Stimulated activated CD4-positive, alpha-beta T cell treated with anti-CD3 and anti-CD28 coated beads, Interleukin-4, amount 100 ng/mL, for 24 hours (primary cell): Measurements from ENCODE around the gene C14orf119.
"Not testable (repeated sequence)": the region's sequence is repeated elsewhere in the genome, so short reads cannot be mapped to it uniquely, and the experiment has no call there.

Experiments used
- DNase-seq: peaks from one replicate; pipeline ENCODE4 v3.0.0-alpha.2; 2020

The C14orf119 gene

DNA sequence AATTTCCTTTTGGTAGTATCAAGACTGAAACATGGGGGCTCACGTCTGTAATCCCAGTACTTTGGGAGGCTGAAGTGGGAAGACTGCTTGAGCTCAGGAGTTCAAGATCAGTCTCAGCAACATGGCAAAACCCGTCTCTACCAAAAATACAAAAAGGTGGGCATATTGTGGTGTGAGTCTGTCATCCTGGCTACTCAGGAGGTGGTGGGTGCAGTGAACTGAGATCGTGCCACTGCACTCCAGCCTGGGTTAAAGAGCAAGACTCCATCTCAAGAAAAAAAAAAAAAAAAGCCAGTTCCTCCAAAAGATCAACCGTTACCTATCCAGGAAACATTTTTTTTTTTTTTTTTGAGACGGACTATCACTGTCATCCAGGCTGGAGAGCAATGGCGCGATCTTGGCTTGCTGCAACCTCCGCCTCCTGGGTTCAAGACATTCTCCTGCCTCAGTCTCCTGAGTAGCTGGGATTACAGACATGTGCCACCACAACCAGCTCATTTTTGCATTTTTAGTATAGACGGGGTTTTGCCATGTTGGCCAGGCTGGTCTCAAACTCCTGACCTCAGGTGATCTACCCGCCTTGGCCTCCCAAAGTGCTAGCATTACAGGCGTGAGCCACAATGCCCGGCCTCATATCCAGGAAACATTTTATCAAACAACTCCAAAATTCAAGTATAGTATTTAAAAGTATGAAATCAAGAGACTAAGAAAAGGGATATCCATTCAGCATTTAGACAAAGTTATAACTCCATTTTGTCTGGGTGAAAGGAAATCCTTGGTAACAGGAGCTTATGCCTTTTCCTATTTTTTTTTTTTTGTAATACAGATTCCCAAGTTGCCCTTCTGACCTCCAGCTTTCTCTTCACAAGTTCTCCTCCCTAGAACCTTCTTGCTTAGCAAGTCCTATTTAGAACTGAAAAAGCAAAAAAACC lies 3.7 kb upstream of the C14orf119 start:
- no peak for DNase-seq

DNA sequence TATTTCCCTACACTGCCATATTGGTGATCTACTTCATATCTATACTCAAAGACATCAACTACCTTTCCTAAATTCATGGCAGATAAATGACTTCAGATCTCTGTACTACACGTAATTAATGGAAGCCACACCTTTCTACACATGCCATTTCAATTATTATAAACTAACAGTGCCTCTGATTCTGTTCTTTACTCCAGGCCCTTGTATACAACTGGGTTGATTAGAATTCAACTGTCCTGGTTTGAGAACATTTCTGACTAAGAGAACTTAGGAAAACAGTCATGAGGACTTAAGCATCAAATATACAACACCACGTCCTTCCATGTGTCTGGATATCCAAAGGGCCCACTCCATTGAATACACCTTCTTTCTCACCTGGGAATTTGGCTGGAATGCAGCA lies 2.2 kb upstream of the C14orf119 start:
- DNase-seq, result no peak

DNA sequence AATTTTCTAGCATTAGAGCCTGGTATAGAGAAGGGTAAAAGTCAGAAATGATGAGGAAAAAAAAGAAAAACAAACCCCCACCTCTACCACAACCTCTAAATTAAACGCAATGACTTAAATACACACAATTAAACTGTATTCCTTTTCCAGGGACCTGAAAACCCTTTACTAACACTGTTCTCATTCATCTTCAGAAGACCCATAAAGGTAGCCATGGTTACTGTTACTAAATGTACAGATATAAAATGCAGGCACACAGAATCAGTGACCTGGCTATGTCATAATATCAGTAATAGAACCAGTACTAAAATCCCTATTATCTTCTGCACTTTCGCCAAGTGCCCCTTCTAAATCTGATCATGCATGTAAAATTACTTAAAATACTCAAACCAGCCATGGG lies 1.8 kb upstream of the C14orf119 start:
- no peak for DNase-seq

GRCh38 chr14:23093991-23094665 lies 1.2 kb upstream of the C14orf119 start:
- no peak for DNase-seq

DNA sequence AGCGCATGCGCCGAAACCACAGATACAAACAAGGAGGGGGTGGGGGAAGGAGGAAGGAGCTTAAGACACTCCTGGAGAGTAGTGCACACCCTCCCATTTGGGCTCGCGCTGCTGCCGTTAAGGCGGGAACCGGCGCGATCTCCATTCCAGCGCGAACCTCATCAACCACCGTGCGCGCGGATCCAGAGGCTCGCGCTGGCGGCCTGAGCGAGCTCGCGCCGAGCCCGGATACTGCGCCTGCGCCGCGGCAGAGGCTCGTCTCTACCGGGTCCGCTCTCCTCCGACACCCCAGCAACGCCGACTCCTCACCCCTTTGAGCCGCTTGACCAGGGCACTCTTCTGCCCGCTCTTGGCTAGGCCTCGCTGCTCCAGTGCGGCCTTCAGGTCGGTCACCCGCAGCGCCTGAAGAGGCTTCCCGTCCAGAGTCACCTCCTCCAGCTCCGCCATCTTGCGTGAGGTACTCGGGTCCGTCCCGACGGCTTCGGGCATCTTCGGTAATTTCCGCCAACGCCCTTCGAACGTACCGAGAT lies 574 bp upstream of the C14orf119 start, which contains the start of gene ACIN1:
Gene ACIN1, minus strand, starts transcription at position 471 of the 530 bp plus-strand sequence. Its CDS starts 24 bp downstream, at position 447.
- DNase-seq, result peak; percentile 78

DNA sequence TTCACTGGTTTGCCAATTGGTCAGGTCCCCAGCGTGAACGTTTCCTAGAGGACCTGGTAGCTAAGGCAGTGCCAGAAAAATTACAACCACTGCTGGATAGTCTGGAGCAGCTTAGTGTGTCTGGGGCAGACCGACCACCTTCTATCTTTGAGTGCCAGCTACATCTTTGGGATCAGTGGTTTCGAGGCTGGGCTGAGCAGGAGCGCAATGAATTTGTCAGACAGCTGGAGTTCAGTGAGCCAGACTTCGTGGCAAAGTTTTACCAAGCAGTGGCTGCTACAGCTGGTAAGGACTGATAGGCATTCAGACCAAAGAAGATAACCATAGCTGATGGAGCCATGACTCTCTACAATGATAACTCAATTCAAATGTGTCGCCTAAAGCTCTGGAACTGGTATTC lies 2.5 kb downstream of the C14orf119 start:
- no peak for DNase-seq

GRCh38 chr14:23099212-23099861 lies 4.0 kb downstream of the C14orf119 start:
- no peak for DNase-seq

GRCh38 chr14:23101213-23101970 lies 6.1 kb downstream of the C14orf119 start:
- DNase-seq, result no peak

GRCh38 chr14:23101986-23102625 lies 6.8 kb downstream of the C14orf119 start:
- no peak for DNase-seq

DNA sequence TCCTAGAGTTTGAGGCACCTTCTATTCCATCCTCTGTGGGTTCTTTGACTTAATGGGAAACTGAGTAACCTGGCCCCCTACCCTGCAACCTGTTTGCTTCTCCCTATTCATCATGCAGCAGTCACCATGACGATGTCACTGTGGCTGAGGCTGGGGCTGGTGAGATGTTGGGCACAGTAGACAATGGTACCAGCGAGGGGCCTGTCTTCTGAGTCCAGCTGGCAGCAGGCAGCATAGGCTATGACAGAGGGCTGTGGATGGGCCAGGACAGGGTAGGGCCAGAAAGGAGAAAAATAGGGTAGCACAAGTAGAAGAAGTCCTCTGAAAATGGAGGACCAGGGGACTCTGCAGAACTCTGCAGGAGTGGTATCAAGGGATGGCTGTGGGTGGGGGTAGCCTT lies 7.5 kb downstream of the C14orf119 start:
- no peak for DNase-seq

DNA sequence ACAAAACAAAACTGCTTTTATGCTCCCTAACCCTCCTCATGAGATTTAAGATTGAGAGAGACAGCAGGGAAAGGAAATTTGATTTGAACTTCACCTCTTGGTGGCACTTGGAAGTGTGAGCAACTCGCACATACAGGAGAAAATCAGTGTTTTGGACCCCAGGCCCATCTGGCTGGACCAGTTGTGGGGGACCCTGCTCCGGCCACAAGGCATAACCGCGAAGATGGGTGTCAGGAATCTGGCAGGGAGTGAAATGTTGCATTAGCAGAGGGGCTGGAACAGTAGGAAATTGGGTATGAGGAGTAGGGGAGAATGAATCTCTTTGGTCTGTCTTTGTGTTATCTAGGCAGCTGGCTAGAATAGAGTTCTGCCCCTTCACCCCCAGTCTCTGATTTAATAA lies 8.3 kb downstream of the C14orf119 start:
- DNase-seq, result no peak

DNA sequence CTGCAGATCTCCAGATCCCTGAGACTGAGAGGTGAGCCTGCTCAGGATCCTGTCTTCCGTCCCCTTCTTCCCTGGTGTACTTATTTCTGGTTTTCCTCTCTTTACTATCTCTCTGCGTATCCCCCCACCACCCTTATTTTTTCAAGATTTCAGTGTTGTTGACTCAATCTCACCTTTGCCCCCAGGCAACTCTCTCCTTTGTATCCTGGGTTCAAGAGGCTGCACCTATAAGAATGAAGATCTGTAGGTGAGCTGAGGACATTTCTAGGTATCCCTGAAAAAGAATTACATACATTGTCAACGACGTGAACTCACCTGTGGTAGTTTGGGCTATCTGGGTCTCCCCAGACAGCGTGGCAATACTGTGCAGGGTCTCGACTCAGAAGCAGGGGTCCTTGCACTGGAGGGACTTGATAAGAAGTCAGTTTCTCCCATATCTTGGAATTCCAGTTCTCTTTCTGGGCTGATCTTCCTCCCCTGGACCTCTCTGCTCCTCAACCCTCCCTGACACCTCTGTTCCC lies 8.8 kb downstream of the C14orf119 start:
- DNase-seq, result no peak

GRCh38 chr14:23104591-23105347 lies 9.5 kb downstream of the C14orf119 start, which contains the start of gene CIROP:
TSS of gene CIROP (minus strand) at chr14:23104989. CDS start at chr14:23104920, 69 bp downstream.
- no peak for DNase-seq

GRCh38 chr14:23105348-23105824 lies 10.1 kb downstream of the C14orf119 start:
- no peak for DNase-seq

DNA sequence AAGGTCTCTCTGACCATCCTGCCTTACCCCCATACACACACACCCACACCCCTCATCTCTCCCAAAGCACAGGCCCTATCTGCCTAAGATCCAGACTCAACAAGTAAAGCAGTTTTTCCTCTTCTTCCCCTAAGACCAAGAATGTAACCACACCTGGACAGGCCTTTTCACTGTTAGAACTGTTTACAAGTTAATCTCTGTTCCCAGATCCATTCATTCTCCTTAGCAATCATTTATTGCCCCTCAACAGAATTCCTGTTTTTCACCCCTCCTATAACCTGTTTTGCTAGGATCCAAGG lies 11.4 kb downstream of the C14orf119 start:
- DNase-seq, result no peak

- DNase-seq, result not testable (repeated sequence)
These were observed 12.3 kb downstream of the C14orf119 start for GRCh38 chr14:23107620-23108019.

- DNase-seq, result not testable (repeated sequence)
These were observed 12.9 kb downstream of the C14orf119 start for GRCh38 chr14:23108169-23108568.

- no peak for DNase-seq
These were observed 14.5 kb downstream of the C14orf119 start for GRCh38 chr14:23109769-23110168.

- DNase-seq, result no peak
These were observed 15.5 kb downstream of the C14orf119 start for GRCh38 chr14:23110579-23111365.
